ENCODE results near the gene B3GALT5.
A peak's percentile ranks its signal among the peaks of the same experiment; 100 is the strongest.

Gene B3GALT5

GRCh38 chr21:39601187-39601928 lies 11.4 kb upstream of the B3GALT5 start:
- TF ChIP-seq EZH2phosphoT487 (IDR thresholded peaks at IDR 0.05; ENCODE audit: low read length), result no peak
- TF ChIP-seq EZH2 (optimal IDR thresholded peaks at IDR 0.05; ENCODE audit: low read depth, low read length), result no peak
- no peak for TF ChIP-seq CTCF (IDR thresholded peaks at IDR 0.05; ENCODE audit: low read length)
- H3K9me3 ChIP-seq (replicated peaks; ENCODE audit: insufficient read depth, low read length), result no peaks in the 10 kb centered on the region
- H3F3A ChIP-seq (ENCODE audit: insufficient read depth, low read length), result no peaks in the 10 kb centered on the region
- H2AFZ ChIP-seq (ENCODE audit: low read length), result no peak overlapping the region
- H3K79me2 ChIP-seq (ENCODE audit: low read length), result no peaks in the 10 kb centered on the region
- H3K4me2 ChIP-seq (ENCODE audit: low read depth, low read length), result no peak overlapping the region
- no peak overlapping the region for H3K9ac ChIP-seq (ENCODE audit: low read length)
- H4K20me1 ChIP-seq (ENCODE audit: insufficient read depth, low read length), result no peaks in the 10 kb centered on the region
- no peak overlapping the region for H3K27ac ChIP-seq (ENCODE audit: low read length)
- H3K27me3 ChIP-seq (replicated peaks; ENCODE audit: insufficient read depth, low read length), result no peaks in the 10 kb centered on the region
- no peaks in the 10 kb centered on the region for H3K4me1 ChIP-seq (ENCODE audit: low read length)
- no peaks in the 10 kb centered on the region for H3K36me3 ChIP-seq (replicated peaks; ENCODE audit: insufficient read depth, low read length)
- H3K9me2 ChIP-seq (replicated peaks; ENCODE audit: insufficient read depth, low read length), result no peaks in the 10 kb centered on the region
- H3K4me3 ChIP-seq (ENCODE audit: low read length), result no peak overlapping the region
- no peak for DNase-seq

- Histone ChIP-seq H3K4me3 (ENCODE audit: low read length) (no peak overlapping the region), H4K20me1 (ENCODE audit: insufficient read depth, low read length) (no peaks in the 10 kb centered on the region), H3K79me2 (ENCODE audit: low read length) (no peaks in the 10 kb centered on the region), H3K9me2 (replicated peaks; ENCODE audit: insufficient read depth, low read length) (no peaks in the 10 kb centered on the region), H3K36me3 (replicated peaks; ENCODE audit: insufficient read depth, low read length) (no peaks in the 10 kb centered on the region), H3K9ac (ENCODE audit: low read length) (no peak overlapping the region), H3K4me1 (ENCODE audit: low read length) (no peaks in the 10 kb centered on the region), H3K27ac (ENCODE audit: low read length) (no peak overlapping the region), H3K9me3 (replicated peaks; ENCODE audit: insufficient read depth, low read length) (no peaks in the 10 kb centered on the region), H3F3A (ENCODE audit: insufficient read depth, low read length) (no peaks in the 10 kb centered on the region), H3K4me2 (ENCODE audit: low read depth, low read length) (no peak overlapping the region), H3K27me3 (replicated peaks; ENCODE audit: insufficient read depth, low read length) (no peaks in the 10 kb centered on the region), H2AFZ (ENCODE audit: low read length) (0 out of 2 replicates have a peak overlapping the region, but pooled peaks have one; percentile 9)
- TF ChIP-seq EZH2 (optimal IDR thresholded peaks at IDR 0.05; ENCODE audit: low read depth, low read length) (no peak), EZH2phosphoT487 (IDR thresholded peaks at IDR 0.05; ENCODE audit: low read length) (no peak), CTCF (IDR thresholded peaks at IDR 0.05; ENCODE audit: low read length) (no peak)
- no peak for DNase-seq
Measured at GRCh38 chr21:39602076-39602689, 10.6 kb upstream of the B3GALT5 start.

GRCh38 chr21:39602793-39603192 lies 9.9 kb upstream of the B3GALT5 start:
- H3K9me3 ChIP-seq (replicated peaks; ENCODE audit: insufficient read depth, low read length), result no peaks in the 10 kb centered on the region
- TF ChIP-seq CTCF (IDR thresholded peaks at IDR 0.05; ENCODE audit: low read length), result no peak
- TF ChIP-seq EZH2 (optimal IDR thresholded peaks at IDR 0.05; ENCODE audit: low read depth, low read length), result no peak
- TF ChIP-seq EZH2phosphoT487 (IDR thresholded peaks at IDR 0.05; ENCODE audit: low read length), result no peak
- H3F3A ChIP-seq (ENCODE audit: insufficient read depth, low read length), result no peaks in the 10 kb centered on the region
- H3K9me2 ChIP-seq (replicated peaks; ENCODE audit: insufficient read depth, low read length), result no peaks in the 10 kb centered on the region
- no peaks in the 10 kb centered on the region for H3K79me2 ChIP-seq (ENCODE audit: low read length)
- no peaks in the 10 kb centered on the region for H3K27me3 ChIP-seq (replicated peaks; ENCODE audit: insufficient read depth, low read length)
- DNase-seq, result no peak
- H3K4me3 ChIP-seq (ENCODE audit: low read length), result no peak overlapping the region
- no peak overlapping the region for H3K4me2 ChIP-seq (ENCODE audit: low read depth, low read length)
- no peaks in the 10 kb centered on the region for H4K20me1 ChIP-seq (ENCODE audit: insufficient read depth, low read length)
- 0 out of 2 replicates have a peak overlapping the region, but pooled peaks have one; percentile 9 for H2AFZ ChIP-seq (ENCODE audit: low read length)
- no peaks in the 10 kb centered on the region for H3K4me1 ChIP-seq (ENCODE audit: low read length)
- H3K36me3 ChIP-seq (replicated peaks; ENCODE audit: insufficient read depth, low read length), result no peaks in the 10 kb centered on the region
- H3K27ac ChIP-seq (ENCODE audit: low read length), result no peak overlapping the region
- no peak overlapping the region for H3K9ac ChIP-seq (ENCODE audit: low read length)

Measured in MM.1S (cell line).